ENCODE measurements around the gene CACNA2D1.

The CACNA2D1 gene

DNA sequence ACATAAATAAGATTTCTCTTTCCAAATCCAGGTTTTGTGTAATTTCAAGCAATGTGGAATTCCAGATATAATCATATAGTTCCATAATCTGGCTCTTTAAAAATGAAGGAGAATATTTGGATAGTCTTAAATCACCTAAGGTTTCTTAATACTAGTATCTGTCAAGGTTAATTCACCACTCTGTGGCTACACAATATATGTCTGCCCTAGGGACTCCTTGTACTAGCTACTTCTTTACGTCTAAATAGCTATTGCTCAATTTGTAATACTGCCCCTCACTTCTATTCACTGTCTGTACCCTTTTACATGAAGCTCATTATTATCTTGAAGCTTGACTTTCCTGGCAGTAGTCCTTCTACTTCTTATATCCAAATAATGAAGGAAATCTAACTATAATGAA lies 47.2 kb downstream of the CACNA2D1 start:
- Histone ChIP-seq H3K4me3 (ENCODE audit: low read depth, low read length) (no peak overlapping the region), H3K27me3 (replicated peaks) (no peaks in the 10 kb centered on the region), H3K27ac (no peak overlapping the region), H3K36me3 (replicated peaks) (no peaks in the 10 kb centered on the region)
- DNase-seq, result no peak
- in situ Hi-C loops (cut with HindIII; ENCODE audit: low pct_ligation_motif_present, low sequenced_read_pairs), result no loop called here
- TF ChIP-seq, protein P1, sequence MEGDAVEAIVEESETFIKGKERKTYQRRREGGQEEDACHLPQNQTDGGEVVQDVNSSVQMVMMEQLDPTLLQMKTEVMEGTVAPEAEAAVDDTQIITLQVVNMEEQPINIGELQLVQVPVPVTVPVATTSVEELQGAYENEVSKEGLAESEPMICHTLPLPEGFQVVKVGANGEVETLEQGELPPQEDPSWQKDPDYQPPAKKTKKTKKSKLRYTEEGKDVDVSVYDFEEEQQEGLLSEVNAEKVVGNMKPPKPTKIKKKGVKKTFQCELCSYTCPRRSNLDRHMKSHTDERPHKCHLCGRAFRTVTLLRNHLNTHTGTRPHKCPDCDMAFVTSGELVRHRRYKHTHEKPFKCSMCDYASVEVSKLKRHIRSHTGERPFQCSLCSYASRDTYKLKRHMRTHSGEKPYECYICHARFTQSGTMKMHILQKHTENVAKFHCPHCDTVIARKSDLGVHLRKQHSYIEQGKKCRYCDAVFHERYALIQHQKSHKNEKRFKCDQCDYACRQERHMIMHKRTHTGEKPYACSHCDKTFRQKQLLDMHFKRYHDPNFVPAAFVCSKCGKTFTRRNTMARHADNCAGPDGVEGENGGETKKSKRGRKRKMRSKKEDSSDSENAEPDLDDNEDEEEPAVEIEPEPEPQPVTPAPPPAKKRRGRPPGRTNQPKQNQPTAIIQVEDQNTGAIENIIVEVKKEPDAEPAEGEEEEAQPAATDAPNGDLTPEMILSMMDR (IDR thresholded peaks at IDR 0.05; ENCODE audit: low read depth, low read length, missing control alignments), result no peak

DNA sequence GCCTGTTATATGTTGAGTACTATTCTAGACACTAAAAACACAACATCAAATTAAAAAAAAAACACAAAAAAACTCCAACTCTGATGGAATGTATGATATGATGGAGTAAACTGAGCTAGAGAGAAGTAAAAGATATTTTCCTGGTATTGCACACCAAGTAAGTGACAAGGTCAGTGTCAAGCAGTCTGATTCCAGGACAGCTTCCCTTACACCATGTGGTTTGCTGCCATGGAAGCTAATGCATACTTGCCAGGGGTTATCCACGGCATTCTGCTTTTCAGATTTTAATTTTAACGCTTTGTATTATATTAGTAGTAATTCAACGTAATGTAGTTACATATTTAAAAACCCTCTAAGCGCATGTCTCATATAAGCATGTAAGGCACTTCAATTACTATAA lies 48.4 kb downstream of the CACNA2D1 start:
- H3K4me3 ChIP-seq (ENCODE audit: low read depth, low read length), result no peak overlapping the region
- no peaks in the 10 kb centered on the region for H3K27me3 ChIP-seq (replicated peaks)
- in situ Hi-C loops (cut with HindIII; ENCODE audit: low pct_ligation_motif_present, low sequenced_read_pairs), result no loop called here
- no peak for DNase-seq
- TF ChIP-seq, protein P1 (IDR thresholded peaks at IDR 0.05; ENCODE audit: low read depth, low read length, missing control alignments), result no peak
- no peak overlapping the region for H3K27ac ChIP-seq
- H3K36me3 ChIP-seq (replicated peaks), result no peaks in the 10 kb centered on the region

DNA sequence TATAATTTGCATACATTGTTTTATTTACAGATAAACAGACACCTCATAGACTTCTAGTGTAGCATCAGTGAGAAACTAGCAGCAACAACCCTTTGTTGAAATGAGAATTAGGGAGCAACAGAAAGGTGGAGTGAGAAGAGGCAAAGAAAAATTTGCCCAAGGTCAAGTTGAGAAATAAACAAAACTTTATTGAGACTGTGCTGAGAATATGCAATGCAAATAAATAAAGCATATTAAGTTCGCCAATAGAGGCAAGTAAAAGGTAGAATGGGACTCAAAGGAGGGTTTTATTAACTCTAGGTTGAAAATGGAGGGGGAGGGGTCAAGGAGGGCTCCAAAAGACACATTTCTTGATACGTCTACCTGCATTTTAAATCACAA lies 49.7 kb downstream of the CACNA2D1 start:
- no peaks in the 10 kb centered on the region for H3K27me3 ChIP-seq (replicated peaks)
- TF ChIP-seq, protein P1 (IDR thresholded peaks at IDR 0.05; ENCODE audit: low read depth, low read length, missing control alignments), result no peak
- H3K4me3 ChIP-seq (ENCODE audit: low read depth, low read length), result no peak overlapping the region
- no peak overlapping the region for H3K27ac ChIP-seq
- DNase-seq, result no peak
- in situ Hi-C loops (cut with HindIII; ENCODE audit: low pct_ligation_motif_present, low sequenced_read_pairs), result no loop called here
- H3K36me3 ChIP-seq (replicated peaks), result no peaks in the 10 kb centered on the region

DNA sequence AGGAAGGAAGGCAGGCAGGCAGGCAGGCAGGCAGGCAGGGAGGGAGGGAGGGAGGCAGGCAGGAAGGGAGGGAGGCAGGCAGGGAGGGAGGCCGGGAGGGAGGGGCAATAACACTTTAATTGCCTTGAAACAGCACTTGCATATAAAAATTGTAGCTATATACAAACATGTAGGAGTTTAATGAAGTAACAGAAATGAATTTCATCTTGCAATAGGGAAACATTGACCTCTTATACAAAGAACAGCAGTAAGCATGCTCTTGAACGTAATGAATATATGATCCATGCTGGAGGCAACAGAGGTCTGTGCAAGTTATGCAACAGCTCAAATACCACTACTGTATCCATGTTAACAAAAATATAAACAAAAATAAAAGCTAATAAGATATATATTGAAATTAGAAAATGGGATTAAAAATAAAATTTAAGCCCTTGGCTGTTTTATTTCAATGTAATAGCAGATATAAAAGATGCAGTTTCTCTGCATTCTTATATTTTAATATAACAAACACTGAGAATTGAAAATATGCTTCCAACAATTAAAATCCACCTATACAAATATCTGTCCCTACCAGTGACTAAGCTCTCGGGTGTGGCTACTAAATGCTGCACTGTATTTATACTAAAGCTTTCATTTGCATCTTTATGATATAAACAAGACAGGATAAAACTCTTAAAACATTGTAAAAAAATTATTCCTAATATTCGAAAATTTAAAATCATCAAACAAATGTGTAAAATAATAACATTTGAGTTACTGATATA lies 50.3 kb downstream of the CACNA2D1 start:
- DNase-seq, result no peak
- Histone ChIP-seq H3K4me3 (ENCODE audit: low read depth, low read length) (no peak overlapping the region), H3K27me3 (replicated peaks) (no peaks in the 10 kb centered on the region), H3K27ac (no peak overlapping the region), H3K36me3 (replicated peaks) (no peaks in the 10 kb centered on the region)
- in situ Hi-C loops (cut with HindIII; ENCODE audit: low pct_ligation_motif_present, low sequenced_read_pairs), result no loop called here
- TF ChIP-seq, protein P1 (IDR thresholded peaks at IDR 0.05; ENCODE audit: low read depth, low read length, missing control alignments), result no peak

DNA sequence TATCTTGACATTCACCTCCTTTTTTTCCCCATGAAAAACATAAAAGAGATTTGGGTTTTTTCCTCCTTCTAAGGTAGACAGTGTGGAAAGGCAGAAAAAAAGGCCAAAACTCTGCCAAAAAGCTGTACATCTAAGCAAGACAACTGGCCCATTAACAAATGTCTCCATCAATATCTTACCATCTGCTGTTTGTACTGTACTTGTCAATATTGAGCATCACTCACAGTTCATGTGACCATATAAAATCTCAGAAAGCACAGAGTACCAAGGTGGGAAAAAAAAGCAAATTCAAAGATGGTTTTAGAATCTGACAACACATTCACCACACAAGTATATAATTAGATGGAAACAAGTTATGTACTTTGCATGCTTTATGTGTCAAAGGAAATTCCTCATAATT lies 52.6 kb downstream of the CACNA2D1 start:
- no peak for DNase-seq
- Histone ChIP-seq H3K27ac (no peak overlapping the region), H3K36me3 (replicated peaks) (no peaks in the 10 kb centered on the region), H3K4me3 (ENCODE audit: low read depth, low read length) (no peak overlapping the region), H3K27me3 (replicated peaks) (no peaks in the 10 kb centered on the region)
- TF ChIP-seq, protein P1 (IDR thresholded peaks at IDR 0.05; ENCODE audit: low read depth, low read length, missing control alignments), result no peak
- in situ Hi-C loops (cut with HindIII; ENCODE audit: low pct_ligation_motif_present, low sequenced_read_pairs), result no loop called here

DNA sequence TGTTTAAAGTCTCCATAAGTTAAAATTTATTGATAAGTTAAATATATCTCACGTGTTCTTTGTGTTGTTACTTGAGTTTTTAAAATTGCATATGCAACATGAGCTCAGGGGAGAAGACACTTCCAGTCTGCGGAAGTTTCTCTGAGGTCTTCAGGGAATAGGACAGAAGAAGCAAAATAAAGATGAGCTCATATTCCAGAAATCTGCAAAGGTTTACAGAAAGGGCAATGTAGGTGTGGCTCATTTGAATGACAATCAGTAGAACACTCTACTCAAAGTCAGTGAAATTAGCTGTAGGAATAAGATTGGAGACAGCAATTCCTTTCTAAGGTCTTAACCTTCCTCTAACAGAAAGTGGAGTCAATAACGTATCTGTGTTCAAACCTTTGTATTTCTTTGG lies 53.7 kb downstream of the CACNA2D1 start:
- H3K27ac ChIP-seq, result no peak overlapping the region
- no peaks in the 10 kb centered on the region for H3K36me3 ChIP-seq (replicated peaks)
- H3K4me3 ChIP-seq (ENCODE audit: low read depth, low read length), result no peak overlapping the region
- no peaks in the 10 kb centered on the region for H3K27me3 ChIP-seq (replicated peaks)
- in situ Hi-C loops (cut with HindIII; ENCODE audit: low pct_ligation_motif_present, low sequenced_read_pairs), result no loop called here
- TF ChIP-seq, protein P1 (IDR thresholded peaks at IDR 0.05; ENCODE audit: low read depth, low read length, missing control alignments), result no peak
- DNase-seq, result peak; percentile 9
